HepG2 (cell line): ENCODE measurements around the gene DLG1. TPM values are rescaled to one million over a fixed set of nuclear protein-coding genes. Genes with fewer than 3 reads are reported as not detected.
A peak's percentile ranks its signal among the peaks of the same experiment; 100 is the strongest.

Experiments used
- CREBL2 ChIP-seq: sonication (generic); formaldehyde crosslinking; IDR thresholded peaks from 2 replicates; pipeline ENCODE4 v1.8.1; 2023; ENCODE audit warnings: missing genetic modification reagents, mild to moderate bottlenecking, borderline replicate concordance
- GFI1 ChIP-seq: sonication (generic); formaldehyde crosslinking; IDR thresholded peaks from 2 replicates; pipeline ENCODE4 v1.5.0; 2020; ENCODE audit warnings: missing genetic modification reagents, mild to moderate bottlenecking, borderline replicate concordance
- HINFP ChIP-seq: sonication (generic); formaldehyde crosslinking; IDR thresholded peaks from 2 replicates; pipeline ENCODE4 v1.4.0; 2020; ENCODE audit warnings: low read depth, mild to moderate bottlenecking, missing genetic modification reagents
- HNRNPLL ChIP-seq: fragments of 200-400 bp; formaldehyde crosslinking; IDR thresholded peaks from 2 replicates; pipeline ENCODE4 v1.6.1; 2017; ENCODE audit warnings: mild to moderate bottlenecking, low read depth, low read length; ENCODE audit not compliant: poor library complexity, severe bottlenecking
- KLF12 ChIP-seq: sonication (generic); formaldehyde crosslinking; IDR thresholded peaks from 2 replicates; pipeline ENCODE4 v1.4.0; 2020; ENCODE audit warnings: missing genetic modification reagents, borderline replicate concordance
- NFE2 ChIP-seq: sonication (generic); formaldehyde crosslinking; IDR thresholded peaks from 2 replicates; pipeline ENCODE4 v1.4.0; 2020; ENCODE audit warnings: missing genetic modification reagents
- PAXIP1 ChIP-seq: sonication (generic); formaldehyde crosslinking; conservative IDR thresholded peaks from 2 replicates; pipeline ENCODE4 v1.4.0; 2020; ENCODE audit warnings: mild to moderate bottlenecking, missing genetic modification reagents, moderate library complexity
- PCBP2 ChIP-seq: fragments of 200-400 bp; formaldehyde crosslinking; optimal IDR thresholded peaks from 2 replicates; pipeline ENCODE3; 2018; ENCODE audit warnings: low read length, low read depth; ENCODE audit not compliant: poor library complexity, severe bottlenecking
- POGZ ChIP-seq: sonication (generic); formaldehyde crosslinking; IDR thresholded peaks from 2 replicates; pipeline ENCODE4 v1.4.0; 2020; ENCODE audit warnings: mild to moderate bottlenecking, missing genetic modification reagents
- POLR2A ChIP-seq, 2 experiments: IDR thresholded peaks; 2 replicates each; pipeline ENCODE4 v1.6.1; 2011; ENCODE audit warnings: low read depth in 2 of 2, low read length in 2 of 2, mild to moderate bottlenecking in 1 of 2, moderate library complexity in 1 of 2; ENCODE audit not compliant: insufficient read depth in 1 of 2
- RARG ChIP-seq: sonication (generic); formaldehyde crosslinking; IDR thresholded peaks from 2 replicates; pipeline ENCODE4 v1.4.0; 2020; ENCODE audit warnings: low read depth, mild to moderate bottlenecking, missing genetic modification reagents
- SRSF1 ChIP-seq: fragments of 200-400 bp; formaldehyde crosslinking; optimal IDR thresholded peaks from 2 replicates; pipeline ENCODE3; 2017; ENCODE audit warnings: mild to moderate bottlenecking, low read depth, low read length, moderate library complexity
- STAT5B ChIP-seq: sonication (generic); formaldehyde crosslinking; IDR thresholded peaks from 2 replicates; pipeline ENCODE4 v1.4.0; 2020; ENCODE audit warnings: missing genetic modification reagents
- TFDP2 ChIP-seq: sonication (generic); formaldehyde crosslinking; IDR thresholded peaks from 2 replicates; pipeline ENCODE4 v1.4.0; 2020; ENCODE audit warnings: missing genetic modification reagents
- ZBTB38 ChIP-seq: sonication (generic); formaldehyde crosslinking; IDR thresholded peaks from 2 replicates; pipeline ENCODE4 v1.5.1; 2020; ENCODE audit warnings: mild to moderate bottlenecking, missing genetic modification reagents
- ZFP91 ChIP-seq: sonication (generic); formaldehyde crosslinking; IDR thresholded peaks from 2 replicates; pipeline ENCODE4 v1.9.0; 2022; ENCODE audit warnings: missing genetic modification reagents, mild to moderate bottlenecking, borderline replicate concordance
- ZNF143 ChIP-seq: sonication (generic); formaldehyde crosslinking; IDR thresholded peaks from 2 replicates; pipeline ENCODE4 v1.4.0; 2020; ENCODE audit warnings: missing genetic modification reagents
- ZNF230 ChIP-seq: sonication (generic); formaldehyde crosslinking; IDR thresholded peaks from 2 replicates; pipeline ENCODE4 v1.4.0; 2020; ENCODE audit warnings: mild to moderate bottlenecking, missing genetic modification reagents
- ZNF740 ChIP-seq: sonication (generic); formaldehyde crosslinking; IDR thresholded peaks from 2 replicates; pipeline ENCODE4 v1.4.0; 2020; ENCODE audit warnings: missing genetic modification reagents
- ZNF766 ChIP-seq: sonication (generic); formaldehyde crosslinking; IDR thresholded peaks from 2 replicates; pipeline ENCODE4 v1.5.0; 2020; ENCODE audit warnings: missing genetic modification reagents, borderline replicate concordance
- polyA plus RNA-seq, 8 experiments: library from polyadenylated mRNA; depleted of rRNA in 3 of 8; stranded (reverse) in 7 of 8; unstranded in 1 of 8; fragments of >200 nt; fragmentation: Illumina TruSeq in 4 of 8; extraction: Trizol in 4 of 8; gene quantifications; 2 replicates each; pipeline versions ENCODE4 v1.2.1 to v1.2.3, GENCODE V29; 2011 to 2016; ENCODE audit warnings: low read depth in 4 of 8, missing spikeins in 1 of 8, mixed read lengths in 1 of 8; ENCODE audit not compliant: insufficient read depth in 1 of 8
- total RNA-seq, 5 experiments: library from RNA; depleted of rRNA; stranded (reverse); fragments of >200 nt; fragmentation: Illumina TruSeq; extraction: Trizol; gene quantifications; 2 replicates each; pipeline ENCODE4 v1.2.3, GENCODE V29; 2016; ENCODE audit warnings: low read depth in 1 of 5

Gene DLG1
- total and polyA plus RNA-seq, 2 of the 13 experiments (the other 11 are each of a cell fraction or from before 2014, with no cell fraction given): 30.5 to 104 TPM

- TF ChIP-seq ZNF766 (CRISPR knock-in tag): 0 out of 2 replicates have a peak, but pooled peaks have one; percentile 31
- TF ChIP-seq PCBP2: no peak
- TF ChIP-seq TFDP2 (CRISPR knock-in tag): peak; percentile 45; the same call in 1 of the 2 replicates
- no peak for TF ChIP-seq ZNF143
- peak; percentile 57; the same call in 1 of the 2 replicates for TF ChIP-seq ZNF740
- TF ChIP-seq HINFP (CRISPR knock-in tag): no peak
- no peak for TF ChIP-seq CREBL2 (CRISPR knock-in tag)
- no peak for TF ChIP-seq GFI1 (CRISPR knock-in tag)
- TF ChIP-seq HNRNPLL: peak; percentile 70
- TF ChIP-seq RARG (CRISPR knock-in tag): peak; percentile 56; the same call in 1 of the 2 replicates
- TF ChIP-seq NFE2 (CRISPR knock-in tag): no peak
- peak; percentile 69 for TF ChIP-seq ZBTB38
- TF ChIP-seq POLR2A (IDR thresholded peaks at IDR 0.05; ENCODE audit: insufficient read depth in 1 of 2, low read depth in 2 of 2, low read length in 2 of 2): peak in 1 of 2 experiments; percentile 49; a peak in 2 of 4 replicates
- TF ChIP-seq POGZ (CRISPR knock-in tag): peak; percentile 76
- 0 out of 2 replicates have a peak, but pooled peaks have one; percentile 11 for TF ChIP-seq ZFP91 (CRISPR knock-in tag)
- peak; percentile 62; the same call in 1 of the 2 replicates for TF ChIP-seq ZNF230 (CRISPR knock-in tag)
- peak; percentile 5 for TF ChIP-seq PAXIP1 (CRISPR knock-in tag)
- TF ChIP-seq STAT5B (CRISPR knock-in tag): no peak
- 0 out of 2 replicates have a peak, but pooled peaks have one; percentile 36 for TF ChIP-seq KLF12
- TF ChIP-seq SRSF1: peak; percentile 24
Measured at GRCh38 chr3:197297476-197298340, 704 bp downstream of the DLG1 start (continued).
